ENCODE measurements around the gene S1PR3. TPM values are rescaled to one million over a fixed set of nuclear protein-coding genes. Genes with fewer than 3 reads are reported as not detected.

S1PR3 gene
- total and polyA plus RNA-seq, 2 donors (not counting 3 experiments of a cell fraction or from before 2014, with no cell fraction given): 12.5 to 25.8 TPM

DNA sequence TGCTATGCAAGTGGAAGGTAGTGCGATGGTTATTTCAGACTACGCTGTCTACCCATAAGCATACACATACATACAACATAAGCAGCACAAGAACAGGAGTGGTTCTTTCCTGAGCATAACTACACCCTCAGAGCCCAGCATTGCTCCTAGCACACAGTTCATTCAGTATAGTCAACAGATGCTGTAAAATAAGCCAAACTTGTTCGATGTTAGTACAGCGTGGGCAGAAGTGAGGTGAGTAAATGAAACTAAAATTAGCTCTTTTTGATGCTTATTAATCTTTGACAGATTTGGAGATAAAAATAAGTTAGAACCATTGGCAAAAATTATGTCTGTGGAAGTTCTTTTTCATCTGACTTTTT lies 47.8 kb downstream of the S1PR3 start:
- no peak for TF ChIP-seq JUN (IDR thresholded peaks at IDR 0.05; ENCODE audit: borderline replicate concordance, insufficient read depth, insufficient read length, low read depth)
- H4K20me1 ChIP-seq (replicated peaks; ENCODE audit: control insufficient read depth, extremely low read depth, insufficient read depth, low read length): no peaks in the 10 kb centered on the region
- no peak for FAIRE-seq
- no peaks in the 10 kb centered on the region for H3K36me3 ChIP-seq (ENCODE audit: control insufficient read depth in 2 of 2, extremely low read depth in 1 of 2, insufficient read depth in 2 of 2, low read length in 2 of 2)
- no peak overlapping the region for H3K4me2 ChIP-seq (ENCODE audit: insufficient read depth, low read length)
- no peaks in the 10 kb centered on the region for H3K9me3 ChIP-seq (replicated peaks; ENCODE audit: control insufficient read depth, insufficient read depth, low read length)
- no peak overlapping the region for H3K27ac ChIP-seq (ENCODE audit: insufficient read depth, low read depth, low read length)
- no peaks in the 10 kb centered on the region for H3K79me2 ChIP-seq (ENCODE audit: control insufficient read depth, insufficient read depth, low read length)
- DNase-seq (ENCODE audit: low read depth, low spot score): no peak
- H3K4me1 ChIP-seq (ENCODE audit: control insufficient read depth, extremely low read depth, insufficient read depth, low read length): peaks cover 4% of the 10 kb centered on the region
- BruUV-seq (replicated peaks): no TSS peak
- H3K9me1 ChIP-seq (replicated peaks; ENCODE audit: control insufficient read depth, extremely low read depth, insufficient read depth, low read length): no peaks in the 10 kb centered on the region
- POLR2A ChIA-PET: no interaction called here
- H3K4me3 ChIP-seq (replicated peaks in 1 of 3; ENCODE audit: insufficient read depth in 1 of 3, low read depth in 1 of 3, low read length in 3 of 3): no peak overlapping the region
- H3K9ac ChIP-seq (replicated peaks; ENCODE audit: extremely low read depth, insufficient read depth, low read length): no peak overlapping the region
- no peaks in the 10 kb centered on the region for H3K27me3 ChIP-seq (ENCODE audit: control insufficient read depth in 2 of 2, insufficient read depth in 2 of 2, low read length in 2 of 2)
- dilution Hi-C loops (cut with MboI; ENCODE audit: extremely low pct_ligation_motif_present, low sequenced_read_pairs): no loop called here
- CTCF ChIA-PET: no interaction called here
- intact Hi-C loops (cut with micrococcal nuclease): no loop called here
- no peak overlapping the region for H2AFZ ChIP-seq (ENCODE audit: low read depth, low read length)

DNA sequence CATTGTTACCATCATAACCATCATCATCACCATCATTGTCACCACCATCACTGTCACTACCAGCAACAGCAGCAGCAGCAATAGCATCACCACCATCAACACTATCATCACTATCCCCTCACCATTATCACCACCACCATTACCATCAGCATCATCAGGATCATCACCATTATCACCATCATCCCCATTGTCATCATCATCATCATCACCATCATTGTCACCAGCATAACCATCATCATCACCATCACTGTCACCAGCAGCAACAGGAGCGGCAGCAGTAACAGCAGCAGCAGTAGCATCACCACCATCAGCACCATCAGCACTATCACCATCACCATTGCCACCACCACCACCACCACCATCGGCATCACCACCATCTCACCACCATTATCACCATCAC lies 48.4 kb downstream of the S1PR3 start:
- H3K4me1 ChIP-seq (ENCODE audit: control insufficient read depth, extremely low read depth, insufficient read depth, low read length): peaks cover 4% of the 10 kb centered on the region
- DNase-seq (ENCODE audit: low read depth, low spot score) (no peak), FAIRE-seq (no peak)
- H3K4me2 ChIP-seq (ENCODE audit: insufficient read depth, low read length): no peak overlapping the region
- dilution Hi-C loops (cut with MboI; ENCODE audit: extremely low pct_ligation_motif_present, low sequenced_read_pairs) (no loop called here), intact Hi-C loops (cut with micrococcal nuclease) (loop anchor here (10.0 kb wide), 1 partner anchor 235 kb away; no protein-coding TSS in a partner anchor)
- ChIA-PET CTCF (no interaction called here), POLR2A (no interaction called here)
- no peak overlapping the region for H2AFZ ChIP-seq (ENCODE audit: low read depth, low read length)
- BruUV-seq (replicated peaks): no TSS peak
- no peak overlapping the region for H3K4me3 ChIP-seq (replicated peaks in 1 of 3; ENCODE audit: insufficient read depth in 1 of 3, low read depth in 1 of 3, low read length in 3 of 3)
- no peaks in the 10 kb centered on the region for H3K36me3 ChIP-seq (ENCODE audit: control insufficient read depth in 2 of 2, extremely low read depth in 1 of 2, insufficient read depth in 2 of 2, low read length in 2 of 2)
- no peaks in the 10 kb centered on the region for H3K9me3 ChIP-seq (replicated peaks; ENCODE audit: control insufficient read depth, insufficient read depth, low read length)
- no peaks in the 10 kb centered on the region for H4K20me1 ChIP-seq (replicated peaks; ENCODE audit: control insufficient read depth, extremely low read depth, insufficient read depth, low read length)
- no peak overlapping the region for H3K9ac ChIP-seq (replicated peaks; ENCODE audit: extremely low read depth, insufficient read depth, low read length)
- H3K27me3 ChIP-seq (ENCODE audit: control insufficient read depth in 2 of 2, insufficient read depth in 2 of 2, low read length in 2 of 2): no peaks in the 10 kb centered on the region
- H3K79me2 ChIP-seq (ENCODE audit: control insufficient read depth, insufficient read depth, low read length): no peaks in the 10 kb centered on the region
- H3K27ac ChIP-seq (ENCODE audit: insufficient read depth, low read depth, low read length): no peak overlapping the region
- TF ChIP-seq MYC (IDR thresholded peaks at IDR 0.05; ENCODE audit: low read depth, low read length): no peak
- no peak for TF ChIP-seq GATA2 (IDR thresholded peaks at IDR 0.05; ENCODE audit: insufficient read depth, insufficient read length, low read depth, low read length)
- TF ChIP-seq JUN (IDR thresholded peaks at IDR 0.05; ENCODE audit: borderline replicate concordance, insufficient read depth, insufficient read length, low read depth): no peak
- TF ChIP-seq POLR2A (IDR thresholded peaks at IDR 0.05; ENCODE audit: low read depth, low read length): no peak
- TF ChIP-seq EZH2 (IDR thresholded peaks at IDR 0.05; ENCODE audit: borderline replicate concordance, low read depth, low read length, severe bottlenecking): no peak
- TF ChIP-seq, protein P1, sequence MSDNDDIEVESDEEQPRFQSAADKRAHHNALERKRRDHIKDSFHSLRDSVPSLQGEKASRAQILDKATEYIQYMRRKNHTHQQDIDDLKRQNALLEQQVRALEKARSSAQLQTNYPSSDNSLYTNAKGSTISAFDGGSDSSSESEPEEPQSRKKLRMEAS (IDR thresholded peaks at IDR 0.05; ENCODE audit: insufficient read depth, insufficient read length): no peak
- TF ChIP-seq, protein P2, sequence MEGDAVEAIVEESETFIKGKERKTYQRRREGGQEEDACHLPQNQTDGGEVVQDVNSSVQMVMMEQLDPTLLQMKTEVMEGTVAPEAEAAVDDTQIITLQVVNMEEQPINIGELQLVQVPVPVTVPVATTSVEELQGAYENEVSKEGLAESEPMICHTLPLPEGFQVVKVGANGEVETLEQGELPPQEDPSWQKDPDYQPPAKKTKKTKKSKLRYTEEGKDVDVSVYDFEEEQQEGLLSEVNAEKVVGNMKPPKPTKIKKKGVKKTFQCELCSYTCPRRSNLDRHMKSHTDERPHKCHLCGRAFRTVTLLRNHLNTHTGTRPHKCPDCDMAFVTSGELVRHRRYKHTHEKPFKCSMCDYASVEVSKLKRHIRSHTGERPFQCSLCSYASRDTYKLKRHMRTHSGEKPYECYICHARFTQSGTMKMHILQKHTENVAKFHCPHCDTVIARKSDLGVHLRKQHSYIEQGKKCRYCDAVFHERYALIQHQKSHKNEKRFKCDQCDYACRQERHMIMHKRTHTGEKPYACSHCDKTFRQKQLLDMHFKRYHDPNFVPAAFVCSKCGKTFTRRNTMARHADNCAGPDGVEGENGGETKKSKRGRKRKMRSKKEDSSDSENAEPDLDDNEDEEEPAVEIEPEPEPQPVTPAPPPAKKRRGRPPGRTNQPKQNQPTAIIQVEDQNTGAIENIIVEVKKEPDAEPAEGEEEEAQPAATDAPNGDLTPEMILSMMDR (IDR thresholded peaks at IDR 0.05; ENCODE audit: extremely low read depth in 1 of 2, insufficient read depth in 1 of 2, low read depth in 1 of 2, low read length in 2 of 2): no peak
- TF ChIP-seq FOS (IDR thresholded peaks at IDR 0.05; ENCODE audit: borderline replicate concordance, insufficient read depth, low read length): no peak
- no peak for TF ChIP-seq POLR2AphosphoS5 (IDR thresholded peaks at IDR 0.05; ENCODE audit: insufficient read depth, low read depth, low read length)
- no peaks in the 10 kb centered on the region for H3K9me1 ChIP-seq (replicated peaks; ENCODE audit: control insufficient read depth, extremely low read depth, insufficient read depth, low read length)

All from endothelial cell of umbilical vein (primary cell).